Fibroblast of upper back skin (primary cell): ENCODE measurements around the gene CMSS1.

Experiments used
- DNase-seq: peaks from one replicate; pipeline ENCODE4 v3.0.0-alpha.2; 2013

Gene CMSS1

DNA sequence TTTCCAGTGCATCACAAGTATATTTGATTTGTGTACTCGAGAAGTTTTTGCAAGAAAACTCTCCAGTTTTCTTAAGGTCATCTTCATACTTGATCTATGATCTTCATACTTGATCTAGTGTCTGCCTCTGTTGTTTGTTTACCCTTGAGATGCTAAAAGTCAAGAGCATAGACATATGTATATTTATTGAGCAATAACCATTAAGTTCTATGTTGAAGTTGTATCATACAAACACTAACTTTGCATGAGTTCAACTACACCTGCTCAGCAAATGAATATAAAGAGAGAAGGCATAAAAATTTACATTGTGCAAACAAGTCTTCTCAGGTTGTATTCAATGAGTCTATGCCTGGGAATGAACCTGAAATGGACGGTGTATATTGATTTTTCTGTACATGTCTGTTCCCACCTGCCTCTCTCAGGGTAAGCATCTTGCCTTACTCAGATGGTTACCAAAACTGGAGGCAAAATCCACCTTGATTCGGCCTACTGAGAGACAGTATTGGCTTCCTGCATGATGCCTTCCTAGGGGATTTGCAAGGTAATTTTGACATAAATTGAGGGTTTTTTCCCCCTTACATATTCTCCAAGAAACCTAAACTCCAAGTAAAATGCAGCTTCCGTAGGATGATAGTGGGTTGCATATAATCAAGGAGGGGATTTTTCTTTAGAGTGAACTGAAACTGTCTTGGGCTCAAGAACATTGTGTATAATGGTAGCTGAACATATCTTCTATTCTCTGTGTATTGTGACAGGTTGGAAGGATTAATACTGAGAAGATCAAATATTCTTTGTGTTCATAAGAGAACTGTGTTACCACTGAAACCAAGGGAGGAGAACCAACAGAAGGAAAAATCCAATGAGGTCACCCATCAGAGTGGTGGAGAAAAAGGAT is 186.2 kb downstream of the CMSS1 start:
- no peak for DNase-seq

DNA sequence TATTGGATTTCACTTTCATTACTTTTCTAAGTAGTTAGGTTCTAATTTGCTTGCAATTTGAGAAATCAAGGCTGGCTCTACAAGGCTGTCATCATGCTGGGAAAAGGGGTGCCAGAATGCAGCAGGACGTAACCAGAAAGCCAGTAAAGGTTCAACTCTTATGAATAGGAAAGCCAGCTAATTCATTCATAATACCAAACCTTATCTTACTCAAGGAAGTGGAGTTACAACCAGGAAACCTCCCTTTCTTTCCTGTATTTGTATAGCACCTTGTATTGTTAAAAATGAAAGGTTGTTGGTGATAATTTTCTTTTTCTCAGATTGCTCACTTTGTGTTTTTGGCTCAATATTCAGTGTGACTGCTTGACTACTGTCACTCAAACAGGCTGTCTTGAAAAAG is 187.3 kb downstream of the CMSS1 start:
- DNase-seq = no peak

DNA sequence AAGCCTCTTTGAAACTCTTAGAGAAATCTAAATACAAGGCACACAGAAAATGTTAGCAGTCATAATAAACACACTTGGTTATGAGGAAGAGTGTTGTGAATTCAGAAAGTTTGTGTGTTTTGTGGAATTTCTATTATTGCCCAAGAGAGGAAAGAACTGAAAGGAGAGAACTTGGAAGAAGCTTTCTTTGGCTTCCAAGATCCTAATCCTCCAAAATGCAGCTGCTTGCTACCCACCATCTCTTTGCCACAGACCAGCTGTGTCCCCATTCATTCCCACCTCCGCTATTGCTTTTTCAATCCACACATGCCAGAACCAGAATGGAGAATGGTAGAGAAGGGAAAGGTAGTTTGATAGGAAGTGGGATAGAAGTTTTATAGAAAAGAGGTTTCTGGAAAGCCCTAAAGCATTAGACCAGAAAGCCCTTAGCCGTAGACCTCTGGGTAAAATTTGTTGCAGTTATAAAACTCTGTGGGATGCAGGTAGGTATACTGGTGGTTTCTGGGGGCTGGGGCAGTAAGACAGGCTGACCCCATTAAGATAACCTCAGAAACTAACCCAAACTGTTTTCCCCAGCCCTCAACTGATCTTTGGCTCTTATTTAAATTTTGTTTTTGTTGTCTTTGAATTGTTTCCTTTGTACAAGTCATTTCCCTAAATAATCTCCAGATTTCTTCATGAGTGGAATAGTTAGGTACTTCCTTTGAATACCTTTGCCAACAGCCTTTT is 188.2 kb downstream of the CMSS1 start:
- no peak for DNase-seq

DNA sequence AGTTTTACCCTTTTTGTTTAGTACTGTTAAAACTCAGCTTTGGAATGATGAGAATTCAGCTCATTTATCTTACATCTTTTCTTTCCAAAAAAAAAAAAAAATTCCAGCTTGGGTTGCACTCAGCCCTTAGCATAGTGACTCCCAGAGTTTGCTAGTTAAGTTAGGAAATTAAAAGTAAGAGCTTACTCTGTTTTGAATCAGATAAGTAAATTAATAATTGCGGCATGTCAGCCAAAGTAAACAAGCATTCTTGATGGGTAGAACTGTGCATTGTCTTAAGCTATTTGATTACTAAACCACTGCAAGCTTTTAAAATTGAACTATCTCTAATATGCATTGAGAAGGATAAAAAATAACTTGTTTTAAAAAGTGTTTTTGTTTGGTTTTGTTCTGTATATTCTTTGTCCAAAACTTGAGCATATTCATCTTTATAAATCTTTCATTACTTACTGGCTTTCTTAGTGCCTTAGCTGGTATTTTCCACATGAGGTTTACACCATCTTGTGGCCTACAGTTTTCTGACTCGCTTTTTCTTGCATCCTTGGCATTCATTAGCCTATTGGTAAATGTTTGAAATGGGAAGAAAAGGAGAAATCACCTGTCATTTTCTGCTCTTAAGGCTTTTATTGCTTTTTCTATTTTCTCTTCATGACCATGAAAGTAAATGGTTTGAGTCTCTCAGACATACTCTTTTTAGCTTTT is 189.1 kb downstream of the CMSS1 start:
- peak; percentile 62 for DNase-seq

DNA sequence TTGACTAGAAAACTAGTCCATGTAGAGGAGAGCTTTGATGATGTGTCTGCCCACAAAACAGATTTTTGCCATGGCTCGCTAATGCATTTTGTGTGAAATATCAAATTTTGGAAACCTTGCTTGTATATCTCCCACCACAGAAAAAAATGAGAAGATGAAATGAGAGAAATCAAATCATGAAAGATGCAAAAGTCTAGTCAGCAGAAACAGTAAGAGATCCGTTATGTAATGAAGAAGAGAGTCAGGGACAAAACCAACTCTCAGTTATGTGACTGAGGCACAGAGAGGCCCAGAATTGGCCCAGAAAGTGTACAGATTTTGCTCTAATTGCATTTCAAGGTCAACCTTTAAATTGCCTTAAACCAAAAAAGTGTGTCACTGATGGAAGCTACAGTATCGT is 189.7 kb downstream of the CMSS1 start:
- no peak for DNase-seq

DNA sequence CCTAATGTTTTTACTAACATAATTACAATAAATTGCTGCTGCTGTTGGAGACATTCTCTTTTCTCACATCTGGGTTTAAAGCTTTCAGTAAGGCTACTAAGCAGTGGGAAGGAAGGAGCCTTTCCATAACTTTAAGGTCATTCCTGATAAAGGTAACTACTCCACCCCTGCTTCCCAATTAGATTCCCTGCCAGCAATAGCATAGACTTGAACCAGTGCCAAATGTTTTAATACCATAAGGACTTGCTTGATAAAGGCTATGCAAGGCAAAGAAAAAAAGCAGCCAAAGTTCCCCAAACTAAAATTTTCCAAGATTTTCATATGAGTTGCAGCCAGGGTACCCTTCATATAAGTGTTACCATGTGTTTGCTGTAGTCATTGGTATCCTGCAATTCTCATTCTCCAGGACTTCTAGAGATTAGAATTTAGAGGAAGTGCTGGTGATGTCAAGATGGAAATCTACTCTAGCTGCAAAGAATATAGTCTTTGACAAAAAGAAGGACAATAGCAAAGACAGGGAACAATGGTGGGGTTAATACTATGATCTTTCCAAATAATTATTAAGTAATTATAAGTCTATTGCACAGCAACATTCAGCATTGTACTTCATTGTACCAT is 190.5 kb downstream of the CMSS1 start:
- no peak for DNase-seq

- DNase-seq = no peak
Observed at GRCh38 chr3:100009276-100010086, 191.8 kb downstream of the CMSS1 start.

DNA sequence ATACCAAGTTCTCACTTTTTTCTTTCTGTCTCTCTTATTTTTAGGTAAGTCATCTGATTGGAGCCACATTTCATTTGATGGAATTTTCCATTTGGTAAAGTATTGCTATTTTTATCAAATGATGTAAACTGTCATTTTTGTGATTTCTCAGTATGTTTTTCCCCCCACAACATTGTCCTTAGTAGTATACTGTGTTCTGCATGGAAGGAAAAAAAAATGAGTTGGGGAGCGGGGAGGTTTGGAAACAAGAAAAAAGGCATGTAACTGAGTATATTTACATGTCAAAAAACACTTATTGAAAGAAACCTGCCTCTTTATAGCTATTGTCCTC is 192.4 kb downstream of the CMSS1 start:
- DNase-seq = no peak

GRCh38 chr3:100018806-100019205 is 201.1 kb downstream of the CMSS1 start:
- DNase-seq = no peak

- peak; percentile 77 for DNase-seq
Observed at GRCh38 chr3:100019719-100020118, 202.1 kb downstream of the CMSS1 start.

DNA sequence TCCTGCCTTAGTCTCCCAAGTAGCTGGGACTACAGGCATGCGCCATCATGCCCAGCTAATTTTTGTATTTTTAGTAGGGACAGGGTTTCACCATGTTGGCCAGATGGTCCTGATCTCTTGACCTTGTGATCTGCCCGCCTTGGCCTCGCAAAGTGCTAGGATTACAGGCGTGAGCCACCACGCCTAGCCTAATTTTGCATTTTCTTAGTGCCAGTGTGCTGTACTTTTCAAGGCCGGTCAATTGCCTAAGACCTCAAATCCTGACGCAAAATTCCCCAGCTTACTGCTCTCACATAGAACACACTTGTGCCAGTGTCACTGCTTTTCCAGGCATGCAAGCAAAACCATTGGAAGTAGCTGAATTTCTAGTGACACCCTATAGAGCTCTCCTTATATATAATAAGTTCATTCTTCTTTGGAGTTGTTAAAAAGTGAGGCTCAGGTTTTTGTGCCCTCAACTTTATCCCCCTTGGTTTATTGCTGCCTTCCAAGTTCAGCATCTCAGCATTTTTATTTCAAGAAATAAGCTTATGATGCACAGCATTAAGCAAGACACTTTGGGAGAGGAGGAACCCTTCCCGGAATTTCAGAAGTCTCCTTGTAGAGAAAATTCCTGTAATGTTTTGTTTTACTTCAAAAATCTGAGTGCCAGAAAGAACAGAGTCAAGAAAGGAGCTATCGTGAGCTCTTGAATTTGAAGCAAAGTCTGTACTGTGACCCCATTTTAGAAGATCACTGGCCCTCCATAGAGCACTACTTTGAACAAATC is 203.4 kb downstream of the CMSS1 start:
- peak; percentile 40 for DNase-seq

DNA sequence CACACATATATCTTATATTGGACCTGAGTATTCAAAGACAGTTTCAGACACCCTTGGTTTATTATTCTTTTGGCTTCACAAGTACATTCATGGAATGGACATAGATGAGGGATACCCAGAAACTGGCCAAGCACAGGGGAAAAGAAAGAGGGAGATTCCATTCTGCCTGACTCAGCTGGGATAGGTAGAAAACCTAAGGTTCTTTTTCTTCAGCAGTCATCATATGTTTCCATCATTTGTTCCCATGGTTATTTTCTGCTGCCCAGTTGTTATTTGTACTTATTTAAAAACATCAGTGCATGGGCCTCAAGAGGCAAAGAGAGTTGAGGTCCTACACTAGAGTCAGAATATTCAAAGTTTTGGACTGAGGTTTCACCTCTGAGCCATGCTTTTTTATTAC is 204.8 kb downstream of the CMSS1 start:
- no peak for DNase-seq

- DNase-seq = peak; percentile 67
Observed at GRCh38 chr3:100023150-100023549, 205.5 kb downstream of the CMSS1 start.

DNA sequence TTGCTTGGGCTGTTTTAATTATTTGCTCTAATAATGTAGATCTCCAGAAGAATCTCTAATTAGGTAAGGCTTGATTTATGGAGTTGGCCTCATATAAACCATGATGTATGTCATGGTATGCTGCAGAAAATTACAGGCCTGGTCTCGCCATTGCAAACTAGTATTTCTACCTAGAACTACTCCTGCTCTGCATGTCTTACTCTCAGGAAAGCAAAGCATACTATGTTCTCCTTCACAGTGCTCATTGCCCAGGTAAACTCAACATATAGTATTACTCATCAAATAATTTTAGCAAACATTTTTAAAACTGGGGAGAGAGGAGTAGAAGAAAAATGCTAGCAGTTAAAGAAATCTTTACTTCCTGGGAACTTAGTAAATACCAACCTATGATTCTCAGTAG is 205.9 kb downstream of the CMSS1 start:
- no peak for DNase-seq

DNA sequence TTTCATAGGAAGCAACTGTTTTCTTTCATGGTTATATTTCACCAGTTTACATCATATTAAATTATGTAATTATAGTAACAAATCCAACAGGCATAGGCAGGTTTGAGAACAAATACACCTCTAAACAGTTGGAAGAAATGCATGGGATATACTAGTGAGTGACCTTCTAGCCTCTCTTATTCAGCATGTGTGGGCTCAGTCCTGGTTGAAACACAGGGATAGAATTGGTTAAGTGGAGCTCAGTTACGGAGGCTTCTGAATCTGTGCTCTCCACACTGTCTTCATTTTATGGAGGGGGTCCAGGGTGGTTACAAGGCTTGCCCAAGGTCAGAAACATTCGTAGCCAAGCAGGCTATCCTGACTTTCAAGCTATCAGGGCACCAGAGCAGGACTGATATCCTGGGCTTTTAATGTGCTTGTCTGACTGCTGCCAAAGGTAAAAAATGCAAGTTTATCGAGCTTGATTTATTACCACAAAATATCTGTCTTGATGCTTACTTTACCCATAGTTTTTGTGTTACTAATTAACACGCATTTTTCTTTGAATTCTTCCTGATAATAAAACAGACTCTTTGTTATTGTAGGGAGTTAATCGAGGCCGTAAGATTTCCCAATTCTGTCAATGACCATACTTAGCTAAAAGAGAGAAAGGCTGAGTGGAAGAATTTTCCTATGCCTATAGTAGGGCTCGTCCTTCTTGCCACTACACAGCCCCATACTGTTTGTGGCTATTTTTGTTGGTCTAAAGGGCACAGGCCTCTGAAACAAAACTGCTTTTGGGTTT is 207.1 kb downstream of the CMSS1 start:
- DNase-seq = peak; percentile 46

- DNase-seq = no peak
Observed at GRCh38 chr3:100027321-100027720, 209.7 kb downstream of the CMSS1 start.

GRCh38 chr3:100029052-100029451 is 211.4 kb downstream of the CMSS1 start:
- DNase-seq = no peak

DNA sequence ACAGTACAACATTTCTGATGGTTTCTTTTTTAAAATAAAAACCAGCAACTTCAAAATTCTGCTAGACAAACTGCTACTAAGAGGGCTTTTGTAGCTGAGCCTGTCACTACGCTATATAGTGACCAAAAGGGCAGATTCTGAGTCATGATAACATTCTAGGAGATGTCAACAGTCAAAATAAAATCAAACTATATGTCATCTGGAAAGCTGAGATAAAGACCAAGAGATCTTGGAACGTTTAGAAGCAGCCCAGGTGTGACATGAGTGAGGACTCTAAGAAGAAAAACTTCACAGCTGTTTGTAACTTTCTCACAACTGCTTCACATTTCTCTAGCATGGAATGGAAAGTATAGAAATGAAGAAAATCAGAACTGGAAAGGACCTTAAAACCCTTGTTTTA is 212.0 kb downstream of the CMSS1 start:
- no peak for DNase-seq

DNA sequence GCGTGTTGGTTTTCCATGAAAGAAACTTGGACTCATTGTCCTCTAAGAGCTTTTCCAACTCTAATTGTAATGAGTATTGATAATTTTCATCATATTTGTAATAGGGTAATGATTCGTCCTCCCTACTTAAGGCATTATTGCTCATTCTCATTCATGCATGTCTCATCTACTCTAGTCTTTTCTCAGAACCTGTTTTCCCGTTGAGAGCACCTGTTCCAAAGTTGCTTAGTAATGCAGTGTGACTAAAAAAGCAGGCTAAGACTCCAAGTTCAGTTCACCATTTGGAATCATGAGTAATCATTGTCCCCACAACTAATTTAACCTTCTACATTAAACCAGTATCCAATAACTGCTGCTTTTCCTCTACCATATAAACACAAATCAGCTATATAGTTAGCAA is 212.7 kb downstream of the CMSS1 start:
- DNase-seq = no peak

GRCh38 chr3:100030914-100031425 is 213.3 kb downstream of the CMSS1 start:
- no peak for DNase-seq

- DNase-seq = peak; percentile 90
Observed at GRCh38 chr3:100032243-100032642, 214.6 kb downstream of the CMSS1 start.
